HG03521 (cell line): Measurements from ENCODE around the gene PRODH2.
"Not testable (repeated sequence)": the region's sequence is repeated elsewhere in the genome, so short reads cannot be mapped to it uniquely, and the experiment has no call there.

ENCODE experiments used
- ATAC-seq: cut with Tn5 transposase; IDR thresholded peaks from one replicate; pipeline ENCODE4 v1.9.1; 2021; ENCODE audit warnings: mild to moderate bottlenecking, moderate library complexity; ENCODE audit not compliant: unreplicated experiment

The PRODH2 gene

DNA sequence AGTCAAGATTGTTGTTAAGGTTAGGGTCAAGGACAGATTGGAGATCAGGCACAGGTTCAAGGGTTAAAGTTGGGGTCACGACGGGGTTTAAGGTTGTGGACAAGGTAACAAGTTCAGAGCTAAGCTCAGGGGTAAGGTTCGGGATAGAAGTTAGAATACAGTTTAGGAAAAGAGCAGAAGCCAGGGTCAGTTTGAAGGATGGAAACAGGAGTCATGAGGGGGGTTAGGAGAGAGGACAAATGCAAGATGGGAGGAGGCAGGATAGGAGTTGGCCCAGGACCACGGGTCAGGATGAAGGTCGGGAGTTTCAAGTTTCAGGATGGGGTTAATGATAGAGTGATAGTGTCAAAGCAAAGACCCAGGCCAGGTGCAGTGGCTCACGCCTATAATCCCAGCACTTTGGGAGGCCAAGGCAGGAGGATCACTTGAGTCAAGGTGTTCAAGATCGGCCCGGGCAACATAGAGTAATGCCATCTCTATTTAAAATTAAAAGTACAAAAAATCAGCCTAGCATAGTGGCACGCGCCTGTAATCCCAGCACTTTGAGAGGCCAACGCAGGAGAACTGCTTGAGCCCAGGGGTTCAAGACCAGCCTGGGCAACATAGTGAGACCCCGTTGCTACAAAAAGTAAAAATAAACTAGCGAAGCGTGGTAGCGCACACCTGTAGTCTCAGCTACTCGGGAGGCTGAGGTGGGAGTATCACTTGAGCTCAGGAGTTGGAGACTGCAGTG lies 32.0 kb upstream of the PRODH2 start:
- ATAC-seq: no peak

DNA sequence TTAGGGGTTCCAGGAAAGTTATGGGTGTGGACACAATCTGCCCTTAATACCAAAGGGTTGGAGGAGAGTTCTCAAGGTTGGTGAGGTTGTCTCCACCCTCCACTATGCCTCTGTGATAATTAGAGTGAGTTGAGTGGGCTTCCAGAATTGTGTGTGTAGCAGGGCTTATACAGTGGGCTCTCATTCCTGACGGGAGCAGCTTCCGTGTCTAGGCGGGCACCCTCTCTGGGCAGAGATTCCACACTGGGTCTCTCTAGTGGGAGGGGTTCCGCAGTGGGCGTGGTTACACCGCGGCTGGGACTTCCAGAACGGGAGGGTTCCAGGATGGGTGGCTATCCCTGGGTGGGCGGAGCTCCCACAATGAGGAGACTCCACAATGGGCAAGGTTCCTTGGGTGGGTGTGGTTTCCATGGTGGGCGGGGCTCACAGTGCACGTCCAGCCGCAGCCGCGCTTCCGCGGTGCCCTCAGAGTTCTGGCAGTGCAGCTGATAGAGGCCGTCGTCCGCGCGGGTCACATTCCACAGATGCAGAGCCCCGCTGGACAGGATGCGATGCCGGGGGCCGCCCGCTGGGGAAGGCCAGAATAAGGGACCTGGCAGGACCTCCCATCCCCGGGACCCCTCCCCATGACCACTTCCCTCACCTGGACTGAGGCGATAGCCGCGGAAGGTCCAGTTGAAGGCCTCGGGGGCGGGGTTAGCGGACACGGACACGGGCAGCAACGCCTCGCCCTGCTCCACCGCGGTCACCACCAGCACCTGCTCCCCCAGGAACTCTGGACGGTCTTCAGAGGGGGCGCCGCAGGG lies 31.2 kb upstream of the PRODH2 start:
- no peak for ATAC-seq

DNA sequence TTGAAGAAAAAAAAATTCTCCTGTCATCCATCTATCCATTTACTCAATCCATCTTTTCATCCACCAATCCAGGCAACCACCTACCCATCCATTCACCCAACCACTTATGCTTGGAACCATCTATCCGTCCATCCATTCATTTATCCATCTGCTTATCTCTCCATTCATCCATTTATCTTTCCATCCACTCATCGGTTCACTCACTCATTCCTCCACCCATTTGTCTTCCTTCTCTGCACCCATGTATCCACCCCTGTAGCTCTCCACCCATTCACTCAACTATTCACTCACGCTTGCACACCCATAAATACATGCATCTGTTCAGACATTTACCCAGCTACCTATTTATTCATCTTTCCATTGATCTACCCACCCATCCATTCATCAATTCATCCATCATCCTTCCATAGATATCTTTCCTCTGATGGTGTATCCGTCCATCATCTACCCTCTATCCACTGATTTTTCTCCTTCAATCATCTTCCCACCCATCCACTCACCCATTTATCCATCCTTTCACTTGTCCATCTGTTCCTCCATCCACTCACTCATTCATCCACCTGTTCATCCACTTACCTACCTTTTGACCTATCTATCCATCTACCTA lies 30.1 kb upstream of the PRODH2 start:
- ATAC-seq: no peak

DNA sequence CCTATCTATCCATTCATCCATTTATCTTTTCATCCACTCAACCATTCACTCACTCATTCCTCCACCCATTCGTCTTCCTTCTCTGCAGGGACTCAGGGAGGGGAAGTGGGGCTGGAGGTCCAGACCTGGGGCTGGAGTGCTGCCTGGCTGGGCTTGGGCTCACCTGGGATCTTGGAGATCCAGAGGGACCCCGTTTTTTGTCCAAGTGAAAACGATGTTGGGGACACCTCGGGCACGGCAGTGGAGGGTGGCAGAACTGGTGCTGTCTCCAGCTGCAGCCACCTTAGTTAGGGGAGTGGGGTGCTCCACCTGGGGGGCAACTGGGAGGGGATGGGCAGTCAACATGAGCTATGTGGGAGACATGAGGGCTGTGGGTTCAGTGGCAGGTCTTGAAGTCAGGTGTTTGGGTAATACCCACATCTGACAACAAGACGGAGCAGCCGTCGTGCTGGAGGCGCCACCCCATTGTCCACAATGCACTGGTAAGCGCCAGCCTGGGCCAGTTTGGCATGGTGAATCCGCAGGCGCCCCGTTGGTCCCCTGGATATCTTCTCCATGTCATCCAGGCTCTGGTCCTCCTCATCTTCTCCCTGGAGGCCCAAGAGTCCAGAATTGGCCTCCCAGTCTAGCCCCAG lies 29.4 kb upstream of the PRODH2 start:
- ATAC-seq: no peak

DNA sequence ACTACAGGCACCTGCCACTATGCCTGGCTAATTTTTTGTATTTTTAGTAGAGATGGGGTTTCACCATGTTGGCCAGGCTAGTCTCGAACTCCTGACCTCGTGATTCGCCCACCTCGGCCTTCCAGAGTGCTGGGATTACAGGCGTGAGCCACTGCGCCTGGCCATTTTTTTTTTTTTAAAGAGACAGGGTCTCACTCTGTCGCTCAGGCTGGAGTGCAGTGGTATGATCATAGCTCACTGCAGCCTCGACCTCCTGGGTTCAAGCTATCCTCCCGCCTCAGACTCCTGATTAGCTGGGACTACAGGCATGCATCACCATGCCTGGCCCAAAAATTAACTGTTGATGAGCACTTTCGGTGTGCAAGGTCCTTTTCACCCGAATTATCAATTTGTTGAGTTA lies 23.5 kb upstream of the PRODH2 start:
- ATAC-seq: not testable (repeated sequence)

DNA sequence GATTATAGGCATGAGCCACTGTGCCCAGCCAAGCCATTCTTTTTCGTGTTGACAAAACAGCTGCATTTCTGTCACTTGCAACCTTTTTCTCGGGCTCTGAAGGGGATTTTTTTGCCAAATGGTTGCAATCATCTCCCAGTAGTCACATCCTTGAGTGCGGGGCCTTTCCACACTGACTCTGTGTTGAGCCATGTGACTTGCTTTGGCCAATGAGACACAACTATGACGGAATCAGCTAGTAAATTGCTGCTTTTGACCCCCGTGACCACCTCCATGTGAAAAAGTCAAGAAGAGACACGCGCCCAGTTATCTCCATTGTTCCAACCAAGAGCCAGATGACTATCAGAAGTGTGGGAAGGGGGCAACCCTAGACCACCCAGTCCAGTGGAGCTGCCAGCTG lies 21.3 kb upstream of the PRODH2 start:
- no peak for ATAC-seq

DNA sequence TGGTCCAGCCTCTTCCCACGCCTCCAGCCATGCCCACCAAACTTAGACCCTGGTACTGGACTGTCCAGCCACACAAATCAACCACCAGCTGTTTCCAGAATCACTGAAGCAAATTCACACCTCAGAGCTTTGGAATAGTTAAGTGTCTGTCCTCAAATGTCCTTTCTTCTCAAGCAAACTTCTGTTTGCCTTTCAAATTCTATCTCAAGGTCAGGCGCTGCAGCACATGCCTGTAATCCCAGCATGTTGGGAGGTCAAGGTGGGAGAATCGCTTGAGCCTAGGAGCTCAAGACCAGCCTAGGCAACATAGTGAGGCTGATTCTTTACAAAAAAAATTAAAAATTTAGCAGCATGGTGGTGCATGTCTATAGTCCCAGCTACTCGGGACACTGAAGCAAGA lies 19.4 kb upstream of the PRODH2 start:
- ATAC-seq: no peak

DNA sequence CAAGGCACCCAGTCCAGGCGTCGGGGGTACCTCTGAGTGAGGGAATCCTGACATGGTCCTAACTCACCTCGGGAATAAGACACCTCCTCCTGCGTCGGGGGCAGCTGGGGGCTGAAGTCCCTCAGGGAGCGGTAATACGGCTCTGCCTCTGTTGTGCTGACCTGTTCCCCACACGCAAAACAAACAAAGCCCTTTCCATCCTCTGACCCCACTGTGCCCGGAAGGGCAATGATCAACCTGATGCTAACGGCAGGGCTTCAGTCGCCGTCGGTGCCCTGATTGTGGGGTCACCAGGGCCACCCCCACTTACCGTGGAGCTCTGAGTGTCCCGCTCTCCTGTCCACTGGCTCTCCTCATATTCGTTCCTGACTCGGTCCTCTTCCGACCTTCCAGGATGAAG lies 18.3 kb upstream of the PRODH2 start:
- no peak for ATAC-seq

DNA sequence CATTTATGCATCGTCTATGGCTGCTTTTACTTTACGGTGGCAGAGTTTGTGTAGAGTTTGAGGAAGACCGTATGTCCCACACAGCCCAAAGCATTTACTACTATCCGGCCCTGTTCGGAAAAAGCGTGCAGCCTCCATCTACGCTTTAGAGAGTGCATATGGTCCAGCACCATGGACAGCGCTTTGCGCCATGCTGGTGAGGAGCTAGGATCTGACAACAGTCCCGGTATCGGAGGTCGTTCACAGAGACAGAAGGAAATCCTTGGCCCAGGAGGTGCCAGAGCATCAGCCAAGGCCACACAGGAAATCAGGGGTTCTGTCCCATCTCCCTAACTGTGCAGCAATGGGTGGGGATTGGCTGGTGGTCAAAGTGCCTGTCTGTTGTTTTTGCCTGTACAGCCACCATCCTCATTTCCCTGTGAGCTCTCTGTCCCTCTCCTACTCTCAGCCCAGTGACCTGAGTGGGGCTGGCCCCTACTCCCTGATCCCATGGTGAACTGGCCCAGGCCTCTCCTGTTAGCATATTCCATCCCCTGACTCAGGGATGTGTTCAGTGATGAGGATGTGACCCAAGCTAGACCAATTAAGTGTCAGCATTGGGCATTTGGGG lies 16.2 kb upstream of the PRODH2 start:
- ATAC-seq: no peak

DNA sequence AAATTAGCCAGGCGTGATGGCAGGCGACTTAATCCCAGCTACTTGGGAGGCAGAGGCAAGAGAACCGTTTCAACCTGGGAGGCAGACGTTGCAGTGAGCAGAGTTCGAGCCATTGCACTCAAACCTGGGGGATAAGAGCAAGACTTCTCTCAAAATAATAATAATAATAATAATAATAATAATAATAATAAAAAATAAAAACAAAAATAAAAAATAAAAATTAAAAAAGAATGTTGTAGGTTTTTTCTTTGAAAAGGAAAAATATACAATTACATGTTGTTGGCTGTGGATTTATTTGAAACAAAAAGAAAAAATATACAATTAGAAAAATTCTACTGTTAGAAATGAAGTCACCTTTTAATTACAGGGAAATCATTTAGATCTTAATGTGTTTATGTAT lies 11.5 kb upstream of the PRODH2 start:
- ATAC-seq: no peak

DNA sequence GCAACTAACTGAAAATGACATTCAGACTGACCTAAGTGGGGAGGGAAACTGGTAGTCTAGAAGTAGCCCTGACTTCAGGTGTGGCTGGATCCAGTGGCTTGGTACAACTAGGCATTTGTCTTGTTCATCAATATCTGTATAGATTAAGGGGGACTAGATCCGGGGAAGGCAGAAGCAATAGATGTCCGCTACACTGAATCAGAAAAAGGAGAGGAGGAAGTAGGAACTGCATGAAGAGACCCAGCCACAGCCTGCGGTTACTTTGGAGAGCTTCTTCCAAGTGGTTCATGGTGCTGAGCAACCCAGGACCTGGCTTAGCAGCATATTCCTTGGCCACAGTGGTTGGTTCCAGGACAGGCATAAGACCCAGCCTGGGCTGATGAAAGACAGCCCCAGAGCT lies 9.9 kb upstream of the PRODH2 start:
- ATAC-seq: no peak

DNA sequence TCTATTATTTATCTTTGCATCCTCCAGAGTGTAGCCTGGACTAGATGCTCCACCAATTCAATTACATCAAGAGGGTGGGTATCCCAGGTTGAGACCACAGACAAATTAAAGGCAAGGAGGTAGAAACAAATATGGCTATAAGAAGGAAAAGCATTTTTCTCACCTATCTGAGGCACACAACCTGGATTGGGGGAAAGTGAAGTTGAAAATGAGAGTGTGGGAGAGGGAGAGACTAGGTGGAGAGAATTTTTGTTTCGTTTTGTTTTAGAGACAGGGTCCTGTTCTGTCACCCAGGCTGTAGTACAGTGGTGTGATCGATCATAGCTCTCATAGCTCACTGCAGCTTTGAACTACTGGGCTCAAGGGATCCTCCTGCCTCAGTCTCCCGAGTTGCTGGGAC lies 5.8 kb upstream of the PRODH2 start:
- no peak for ATAC-seq

DNA sequence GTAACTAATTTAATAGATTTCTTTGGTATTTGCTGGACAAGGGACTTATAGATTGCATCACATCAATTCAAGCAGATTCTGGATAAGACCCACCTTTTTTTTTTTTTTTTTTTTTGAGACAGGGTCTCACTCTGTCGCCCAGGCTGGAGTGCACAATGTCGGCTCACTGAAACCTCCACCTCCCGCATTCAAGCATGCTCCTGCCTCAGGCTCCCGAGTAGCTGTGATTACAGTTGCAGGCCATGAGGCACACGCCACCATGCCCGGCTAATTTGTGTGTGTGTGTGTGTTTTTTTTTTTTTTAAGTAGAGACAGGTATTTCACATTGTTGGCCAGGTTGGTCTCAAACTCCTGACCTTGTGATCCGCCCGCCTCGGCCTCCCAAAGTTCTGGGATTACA lies 4.2 kb upstream of the PRODH2 start:
- no peak for ATAC-seq

DNA sequence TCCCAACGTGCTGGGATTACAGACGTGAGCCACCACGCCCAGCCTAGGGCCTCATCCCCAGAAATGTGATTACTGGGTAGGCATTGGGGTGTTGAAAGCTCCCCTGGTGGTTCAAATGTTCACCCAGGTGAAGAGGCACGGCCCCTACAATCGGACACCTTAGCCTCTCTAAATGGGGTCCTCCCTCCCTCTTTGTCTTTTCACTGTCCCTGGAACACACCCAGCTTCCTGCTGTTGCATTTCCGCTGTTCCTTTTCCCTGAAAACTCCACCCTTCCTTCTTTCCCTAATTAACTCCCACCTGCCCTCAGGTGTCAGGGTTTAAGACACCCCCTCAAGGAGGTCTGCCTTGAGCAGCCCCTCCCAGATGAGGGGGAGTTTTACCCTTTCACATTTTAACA lies 3.6 kb upstream of the PRODH2 start:
- ATAC-seq: no peak

DNA sequence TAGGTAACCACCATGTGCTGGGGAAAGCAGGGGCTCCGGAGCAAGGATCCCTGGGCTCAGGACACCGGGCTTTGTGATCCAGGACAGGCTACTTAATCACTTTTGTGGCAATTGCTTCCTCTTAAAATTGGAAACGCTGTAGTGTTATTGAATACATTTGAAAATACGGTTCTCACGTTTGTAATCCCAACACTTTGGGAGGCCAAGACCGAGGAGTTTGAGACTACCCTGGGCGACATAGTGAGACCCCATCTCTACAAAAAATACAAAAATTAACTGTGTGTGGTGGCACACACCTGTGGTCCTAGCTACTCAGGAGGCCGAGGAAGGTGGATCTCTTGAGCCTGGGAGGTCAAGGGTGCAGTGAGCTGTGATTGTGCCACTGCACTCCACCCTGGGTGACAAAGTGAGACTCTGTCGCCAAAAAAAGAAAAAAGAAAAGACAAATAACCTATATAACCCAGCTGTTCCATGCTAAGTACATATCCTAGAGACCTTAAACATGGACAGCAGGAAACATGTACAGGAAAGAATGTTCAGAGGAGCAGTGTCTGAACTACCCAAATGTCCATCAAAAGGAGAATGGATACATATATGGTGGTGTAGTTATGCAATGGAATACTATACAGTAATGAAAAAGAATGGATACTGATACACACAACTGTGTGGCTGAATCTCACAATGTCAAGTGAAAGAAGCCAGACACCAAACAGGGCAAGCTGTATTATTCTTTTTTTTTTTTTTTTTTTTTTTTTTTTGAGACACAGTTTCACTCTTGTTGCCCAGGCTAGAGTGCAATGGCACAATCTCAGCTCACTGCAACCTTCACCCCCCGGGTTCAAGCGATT lies 622 bp upstream of the PRODH2 start:
- no peak for ATAC-seq

DNA sequence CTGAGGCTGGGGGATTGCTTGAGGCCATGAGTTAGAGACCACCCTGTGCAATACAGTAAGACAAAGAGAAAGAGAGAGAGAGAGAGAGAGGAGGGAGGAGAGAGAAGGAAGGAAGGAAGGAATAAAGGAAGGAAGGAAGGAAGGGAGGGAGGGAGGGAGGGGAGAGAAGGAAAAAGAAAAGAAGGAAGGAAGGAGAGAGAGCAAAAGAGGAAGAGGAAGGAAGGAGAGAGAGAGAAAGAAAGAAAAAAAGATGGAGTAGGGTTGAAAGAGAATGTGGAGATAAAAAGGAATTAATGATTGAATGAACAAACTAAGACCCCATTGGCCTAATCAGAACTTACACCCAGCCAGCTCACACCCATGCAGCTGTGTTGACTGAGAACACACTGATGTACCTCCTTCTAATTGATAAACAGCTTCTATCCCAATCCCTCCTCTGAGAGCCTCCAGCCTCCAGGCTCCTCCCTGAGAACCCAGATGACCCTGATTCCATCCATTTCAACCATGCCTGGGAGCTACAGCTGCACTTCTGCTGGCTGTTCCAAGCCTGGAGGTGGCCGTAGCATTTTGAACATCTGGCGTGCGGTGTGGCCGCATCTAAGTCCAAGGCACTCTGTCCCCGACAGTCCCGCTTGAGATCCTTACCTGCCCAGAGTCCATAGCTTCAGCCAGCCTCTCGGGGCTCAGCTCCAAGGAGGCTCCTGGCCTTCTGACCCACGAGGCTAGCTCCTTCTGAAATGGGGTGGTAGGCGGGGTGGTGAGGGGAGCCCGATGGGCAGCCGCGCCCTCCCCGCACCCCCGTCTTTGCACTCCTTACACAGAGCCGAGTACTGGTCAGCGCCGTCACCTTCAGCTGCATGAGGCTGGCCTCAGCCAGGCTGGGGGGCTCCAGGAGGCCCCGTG lies 1.1 kb downstream of the PRODH2 start:
- no peak for ATAC-seq

DNA sequence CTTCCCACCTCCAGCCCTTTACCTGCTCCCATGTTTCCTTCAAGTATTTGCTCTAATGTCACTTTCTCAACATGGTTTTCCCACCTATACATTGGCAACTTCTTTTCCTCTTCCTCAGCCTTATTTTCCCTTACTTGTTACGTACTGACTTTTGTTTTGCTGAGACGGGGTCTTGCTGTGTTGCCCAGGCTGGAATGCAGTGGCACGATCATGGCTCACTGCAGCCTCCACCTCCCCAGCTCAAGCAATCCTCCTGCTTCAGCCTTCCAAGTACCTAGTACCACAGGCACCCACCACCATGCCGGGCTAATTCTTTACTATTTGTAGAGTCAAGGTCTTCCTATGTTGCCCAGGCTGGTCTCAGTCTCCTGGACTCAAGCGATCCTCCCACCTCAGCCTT lies 5.0 kb downstream of the PRODH2 start:
- ATAC-seq: no peak

DNA sequence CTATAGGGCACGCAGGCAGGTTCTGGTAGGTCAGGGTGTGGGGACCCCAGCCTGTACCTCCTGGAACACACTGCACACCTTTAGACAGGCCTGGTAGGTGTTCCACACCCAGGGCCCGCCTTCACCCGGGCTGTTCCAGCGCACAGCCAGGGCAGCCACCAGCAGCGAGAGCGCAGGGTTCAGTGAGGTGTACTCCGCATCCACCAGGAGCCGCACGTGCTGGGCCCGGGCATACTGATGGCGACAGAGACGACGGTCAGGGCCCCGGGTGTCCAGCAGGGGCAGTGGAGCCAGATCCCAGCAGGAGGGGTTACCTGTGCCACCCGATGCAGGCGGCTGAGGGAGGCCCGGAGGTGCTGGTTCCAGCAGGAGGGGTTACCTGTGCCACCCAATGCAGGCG lies 6.0 kb downstream of the PRODH2 start:
- ATAC-seq: no peak

DNA sequence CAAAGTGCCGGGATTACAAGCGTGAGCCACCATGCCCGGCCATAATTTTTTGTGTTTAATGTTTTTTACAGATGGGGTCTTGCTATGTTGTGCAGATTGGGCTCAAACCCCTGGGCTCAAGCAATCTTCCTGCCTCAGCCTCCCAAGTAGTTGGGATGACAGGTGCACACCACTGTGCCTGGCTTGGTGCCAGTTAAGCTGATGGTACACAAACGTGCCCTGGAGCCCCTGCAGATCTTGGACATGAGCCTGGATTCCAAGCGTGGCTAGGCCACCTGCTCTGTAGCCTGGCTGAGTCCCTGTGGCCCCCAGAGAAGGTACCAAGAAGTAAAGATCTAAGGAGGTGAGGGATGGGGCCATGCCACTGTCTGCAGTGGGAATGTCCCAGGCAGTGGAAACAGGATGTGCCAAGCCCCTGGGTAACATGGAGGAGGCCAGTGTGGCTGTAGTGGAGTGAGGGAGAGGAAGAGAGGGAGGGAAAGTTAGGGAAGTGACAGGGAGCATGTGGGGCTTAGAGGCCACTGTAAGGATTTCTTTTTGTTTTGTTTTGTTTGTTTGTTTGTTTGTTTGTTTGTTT lies 7.0 kb downstream of the PRODH2 start:
- no peak for ATAC-seq
